ENCODE results near the gene DYNLL2. TPM values are rescaled to one million over a fixed set of nuclear protein-coding genes. Genes with fewer than 3 reads are reported as not detected.

DYNLL2 gene
- polyA plus RNA-seq, 3 donors: 0.30 to 9.9 (median 0.42) TPM

DNA sequence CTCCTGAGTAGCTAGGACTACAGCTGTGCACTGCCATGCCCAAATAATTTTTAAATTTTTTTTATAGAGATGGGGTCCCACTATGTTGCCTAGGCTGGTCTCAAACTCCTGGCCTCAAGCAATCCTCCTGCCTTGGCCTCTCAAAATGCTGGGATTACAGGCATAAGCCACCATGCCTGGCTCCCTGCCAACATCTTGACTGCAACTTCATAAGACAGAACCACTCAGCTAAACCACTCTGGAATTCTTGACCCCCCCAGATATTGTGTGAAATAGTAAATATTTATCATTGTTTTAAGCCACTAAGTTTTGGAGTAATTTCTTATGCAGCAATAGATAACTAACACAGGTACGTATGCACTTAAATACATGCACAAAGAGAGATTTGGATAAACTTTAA is 26.0 kb downstream of the DYNLL2 start:
- Histone ChIP-seq H2AFZ (ENCODE audit: insufficient read depth, low read depth, low read length, poor library complexity, severe bottlenecking) (no peak overlapping the region), H3K27me3 (ENCODE audit: control insufficient read depth in 2 of 2, insufficient read depth in 2 of 2, low read length in 2 of 2) (peaks cover 0 to 2% of the 10 kb centered on the region in 2 donors), H3K79me2 (ENCODE audit: insufficient read depth, low read length) (no peaks in the 10 kb centered on the region), H3K9ac (ENCODE audit: insufficient read depth, low read length, poor library complexity, severe bottlenecking) (no peak overlapping the region), H3K9me3 (replicated peaks in 1 of 2; ENCODE audit: control insufficient read depth in 1 of 2, insufficient read depth in 1 of 2, low read length in 2 of 2) (no peaks in the 10 kb centered on the region), H3K4me1 (ENCODE audit: control insufficient read depth in 1 of 2, insufficient read depth in 2 of 2, low read length in 2 of 2) (no peaks in the 10 kb centered on the region), H3K36me3 (replicated peaks in 1 of 2; ENCODE audit: control insufficient read depth in 1 of 2, insufficient read depth in 2 of 2, low read length in 2 of 2) (no peaks in the 10 kb centered on the region), H4K20me1 (ENCODE audit: insufficient read depth, low read length) (no peaks in the 10 kb centered on the region), H3K4me3 (replicated peaks in 1 of 3; ENCODE audit: low read depth in 2 of 3, low read length in 3 of 3) (no peak overlapping the region), H3K4me2 (replicated peaks; ENCODE audit: extremely low read depth, low read length, poor library complexity, severe bottlenecking) (no peak overlapping the region), H3K27ac (ENCODE audit: low read depth in 1 of 2, low read length in 2 of 2) (no peak overlapping the region)
- no peak overlapping the region for H3K27ac Mint-ChIP-seq
- peaks cover 0 to 9% (median 2%) of the 10 kb centered on the region in 3 donors for H3K27me3 Mint-ChIP-seq (ENCODE audit: low read depth in 3 of 3)
- no peaks in the 10 kb centered on the region for H3K36me3 Mint-ChIP-seq
- intact Hi-C loops (cut with micrococcal nuclease): no loop called here
- H3K4me3 Mint-ChIP-seq: no peak overlapping the region
- no CpG with 5 or more reads among the region's 1 CpG for WGBS (ENCODE audit: insufficient coverage)
- TF ChIP-seq, protein P1, sequence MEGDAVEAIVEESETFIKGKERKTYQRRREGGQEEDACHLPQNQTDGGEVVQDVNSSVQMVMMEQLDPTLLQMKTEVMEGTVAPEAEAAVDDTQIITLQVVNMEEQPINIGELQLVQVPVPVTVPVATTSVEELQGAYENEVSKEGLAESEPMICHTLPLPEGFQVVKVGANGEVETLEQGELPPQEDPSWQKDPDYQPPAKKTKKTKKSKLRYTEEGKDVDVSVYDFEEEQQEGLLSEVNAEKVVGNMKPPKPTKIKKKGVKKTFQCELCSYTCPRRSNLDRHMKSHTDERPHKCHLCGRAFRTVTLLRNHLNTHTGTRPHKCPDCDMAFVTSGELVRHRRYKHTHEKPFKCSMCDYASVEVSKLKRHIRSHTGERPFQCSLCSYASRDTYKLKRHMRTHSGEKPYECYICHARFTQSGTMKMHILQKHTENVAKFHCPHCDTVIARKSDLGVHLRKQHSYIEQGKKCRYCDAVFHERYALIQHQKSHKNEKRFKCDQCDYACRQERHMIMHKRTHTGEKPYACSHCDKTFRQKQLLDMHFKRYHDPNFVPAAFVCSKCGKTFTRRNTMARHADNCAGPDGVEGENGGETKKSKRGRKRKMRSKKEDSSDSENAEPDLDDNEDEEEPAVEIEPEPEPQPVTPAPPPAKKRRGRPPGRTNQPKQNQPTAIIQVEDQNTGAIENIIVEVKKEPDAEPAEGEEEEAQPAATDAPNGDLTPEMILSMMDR (IDR thresholded peaks at IDR 0.05): no peak
- H3K9me3 Mint-ChIP-seq: peaks cover 0 to 8% (median 3%) of the 10 kb centered on the region in 7 donors
- peaks cover 2% of the 10 kb centered on the region for H3K4me1 Mint-ChIP-seq
- no peak for DNase-seq

GRCh38 chr17:58110012-58110411 is 26.8 kb downstream of the DYNLL2 start:
- Histone ChIP-seq H3K4me3 (replicated peaks in 1 of 3; ENCODE audit: low read depth in 2 of 3, low read length in 3 of 3) (no peak overlapping the region), H3K27me3 (ENCODE audit: control insufficient read depth in 2 of 2, insufficient read depth in 2 of 2, low read length in 2 of 2) (peaks cover 0 to 2% of the 10 kb centered on the region in 2 donors), H4K20me1 (ENCODE audit: insufficient read depth, low read length) (no peaks in the 10 kb centered on the region), H3K9me3 (replicated peaks in 1 of 2; ENCODE audit: control insufficient read depth in 1 of 2, insufficient read depth in 1 of 2, low read length in 2 of 2) (no peaks in the 10 kb centered on the region), H3K79me2 (ENCODE audit: insufficient read depth, low read length) (no peaks in the 10 kb centered on the region), H3K27ac (ENCODE audit: low read depth in 1 of 2, low read length in 2 of 2) (no peak overlapping the region), H3K4me1 (ENCODE audit: control insufficient read depth in 1 of 2, insufficient read depth in 2 of 2, low read length in 2 of 2) (no peaks in the 10 kb centered on the region), H3K36me3 (replicated peaks in 1 of 2; ENCODE audit: control insufficient read depth in 1 of 2, insufficient read depth in 2 of 2, low read length in 2 of 2) (no peaks in the 10 kb centered on the region), H2AFZ (ENCODE audit: insufficient read depth, low read depth, low read length, poor library complexity, severe bottlenecking) (no peak overlapping the region), H3K4me2 (replicated peaks; ENCODE audit: extremely low read depth, low read length, poor library complexity, severe bottlenecking) (no peak overlapping the region), H3K9ac (ENCODE audit: insufficient read depth, low read length, poor library complexity, severe bottlenecking) (no peak overlapping the region)
- H3K27me3 Mint-ChIP-seq (ENCODE audit: low read depth in 3 of 3): peaks cover 2 to 14% (median 3%) of the 10 kb centered on the region in 3 donors
- H3K4me1 Mint-ChIP-seq: peaks cover 2% of the 10 kb centered on the region
- peaks cover 0 to 8% (median 3%) of the 10 kb centered on the region in 7 donors for H3K9me3 Mint-ChIP-seq
- TF ChIP-seq, protein P1 (IDR thresholded peaks at IDR 0.05): no peak
- intact Hi-C loops (cut with micrococcal nuclease): loop anchor here (5.0 to 10.0 kb wide), 5 partner anchors 245 to 983 kb away; no protein-coding TSS in a partner anchor
- no peak overlapping the region for H3K4me3 Mint-ChIP-seq
- no CpG with 5 or more reads among the region's 5 CpGs for WGBS (ENCODE audit: insufficient coverage)
- no peak for DNase-seq
- H3K36me3 Mint-ChIP-seq: no peaks in the 10 kb centered on the region
- H3K27ac Mint-ChIP-seq: no peak overlapping the region

Measured in CD14-positive monocyte (primary cell).